Suprapubic skin (tissue), 4 donors: ENCODE data around the gene MEF2C. TPM values are rescaled to one million over a fixed set of nuclear protein-coding genes. Genes with fewer than 3 reads are reported as not detected.

Source experiments
- DNase-seq, 2 donors: peaks; one replicate each; pipeline ENCODE4 v3.0.0-alpha.2; 2019; ENCODE audit warnings: low spot score in 2 of 2
- H3K27ac ChIP-seq: fragments of 200-600 bp; sonication (generic); one replicate; pipeline ENCODE4 v1.5.1; 2019
- H3K27me3 ChIP-seq: fragments of 200-600 bp; sonication (generic); one replicate; pipeline ENCODE4 v1.5.1; 2019
- H3K36me3 ChIP-seq: fragments of 200-600 bp; sonication (generic); one replicate; pipeline ENCODE4 v1.5.1; 2019
- H3K4me1 ChIP-seq: fragments of 200-600 bp; sonication (generic); one replicate; pipeline ENCODE4 v1.5.1; 2019
- H3K4me3 ChIP-seq: fragments of 200-600 bp; sonication (generic); one replicate; pipeline ENCODE4 v1.5.1; 2019; ENCODE audit warnings: mild to moderate bottlenecking
- H3K9me3 ChIP-seq: fragments of 200-600 bp; sonication (generic); one replicate; pipeline ENCODE4 v1.5.1; 2019
- EP300 ChIP-seq: sonication (generic); formaldehyde crosslinking; IDR thresholded peaks from one replicate; pipeline ENCODE4 v1.6.1; 2017; ENCODE audit warnings: antibody characterized with exemption
- POLR2A ChIP-seq, 2 donors: fragments of 450-650 bp; IDR thresholded peaks; one replicate each; pipeline ENCODE4 v1.6.1; 2017; ENCODE audit warnings: antibody characterized with exemption in 2 of 2, mild to moderate bottlenecking in 2 of 2, moderate library complexity in 2 of 2
- POLR2AphosphoS5 ChIP-seq, 3 donors: sonication (generic); formaldehyde crosslinking; IDR thresholded peaks; one replicate each; pipeline ENCODE4 v1.6.1; 2017; ENCODE audit warnings: antibody characterized with exemption in 3 of 3
- WGBS: methylation state at CpG from one replicate; pipeline ENCODE4 v1.1.5; 2018; 5-methylcytosine and 5-hydroxymethylcytosine counted together
- total RNA-seq, 4 donors: library from RNA; depleted of rRNA; stranded (reverse); fragments of >200 nt; gene quantifications; one replicate each; pipeline ENCODE4 v1.1.0, GENCODE V29; 2016
- TF ChIP-seq, protein P1 (sequence below), 2 donors: fragments of 200-600 bp in 1 of 2; fragments of 450-650 bp in 1 of 2; sonication (generic) in 1 of 2; IDR thresholded peaks; one replicate each; pipeline ENCODE4 v1.5.1; 2016 to 2019; ENCODE audit warnings: antibody characterized with exemption in 2 of 2, mild to moderate bottlenecking in 1 of 2, moderate library complexity in 1 of 2

The MEF2C gene
- total RNA-seq, 4 donors from 2014 or later = 5.9 to 15.9 (median 10.1) TPM

DNA sequence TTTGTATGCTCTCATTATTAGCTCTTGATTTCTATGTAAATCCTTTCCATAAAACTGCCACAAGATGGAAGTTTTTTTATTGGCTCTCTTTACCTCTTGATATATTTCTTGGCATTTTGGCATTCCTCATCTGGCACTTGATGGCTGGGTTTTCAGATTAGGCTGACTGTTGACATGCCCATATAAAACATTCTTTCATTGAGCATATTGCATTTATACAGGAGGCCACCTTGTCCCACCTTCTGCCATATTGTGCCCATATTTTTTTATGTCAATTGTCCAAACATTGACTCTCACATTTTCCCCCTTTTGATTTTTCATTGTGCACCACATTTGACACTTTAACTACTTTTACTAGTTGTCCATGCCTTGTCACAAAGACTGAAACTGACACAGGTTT is 182.9 kb downstream of the MEF2C start:
- Histone ChIP-seq H3K27ac (no peak overlapping the region), H3K36me3 (no peaks in the 10 kb centered on the region), H3K4me3 (no peak overlapping the region), H3K4me1 (no peaks in the 10 kb centered on the region), H3K9me3 (no peaks in the 10 kb centered on the region), H3K27me3 (peaks cover 67% of the 10 kb centered on the region)
- TF ChIP-seq POLR2A (IDR thresholded peaks at IDR 0.05) = no peak
- DNase-seq = no peak

DNA sequence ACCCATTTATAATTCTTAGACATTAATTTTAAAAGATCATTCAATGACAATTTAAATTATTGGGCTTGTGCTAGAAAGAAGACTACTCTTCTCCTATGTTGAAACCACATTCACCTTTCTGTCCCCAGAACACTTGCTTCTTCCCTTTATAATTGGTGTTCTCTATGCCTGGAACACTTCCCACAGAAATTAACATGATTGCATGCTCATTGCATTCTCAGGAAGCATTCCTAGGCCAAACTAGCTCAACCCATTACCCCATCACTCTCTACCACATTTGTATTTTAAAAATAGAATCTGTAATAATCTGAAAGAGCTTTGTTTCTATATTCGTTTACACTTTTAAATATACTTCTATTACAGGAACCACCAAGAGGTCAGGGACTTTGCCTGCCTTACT is 184.7 kb downstream of the MEF2C start:
- peaks cover 84% of the 10 kb centered on the region for H3K27me3 ChIP-seq

DNA sequence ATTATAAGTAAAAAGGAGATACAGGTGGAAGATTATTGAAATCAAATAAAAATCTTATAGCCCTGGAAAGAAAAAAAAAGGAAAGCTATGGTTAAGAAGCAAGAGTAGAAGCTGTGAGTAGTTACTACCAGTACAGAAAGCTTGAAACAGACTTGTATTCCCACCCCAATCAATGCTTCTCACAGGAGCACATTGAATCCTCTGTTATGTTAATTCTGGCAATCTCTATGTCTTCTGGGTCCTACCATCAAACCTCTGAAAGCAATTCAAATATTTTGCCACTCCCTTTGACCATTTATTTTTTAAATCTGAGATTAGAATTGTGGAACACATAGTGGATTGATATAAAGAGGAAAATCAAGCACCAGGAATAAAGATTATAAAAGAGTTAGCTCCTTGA is 186.5 kb downstream of the MEF2C start:
- Histone ChIP-seq H3K9me3 (no peaks in the 10 kb centered on the region), H3K4me3 (no peak overlapping the region), H3K4me1 (peaks cover 19% of the 10 kb centered on the region), H3K36me3 (no peaks in the 10 kb centered on the region), H3K27me3 (peaks cover 94% of the 10 kb centered on the region), H3K27ac (no peak overlapping the region)
- no peak for DNase-seq
- TF ChIP-seq POLR2A (IDR thresholded peaks at IDR 0.05) = no peak
- TF ChIP-seq POLR2AphosphoS5 (IDR thresholded peaks at IDR 0.05) = no peak
- TF ChIP-seq EP300 = no peak
- TF ChIP-seq, protein P1, sequence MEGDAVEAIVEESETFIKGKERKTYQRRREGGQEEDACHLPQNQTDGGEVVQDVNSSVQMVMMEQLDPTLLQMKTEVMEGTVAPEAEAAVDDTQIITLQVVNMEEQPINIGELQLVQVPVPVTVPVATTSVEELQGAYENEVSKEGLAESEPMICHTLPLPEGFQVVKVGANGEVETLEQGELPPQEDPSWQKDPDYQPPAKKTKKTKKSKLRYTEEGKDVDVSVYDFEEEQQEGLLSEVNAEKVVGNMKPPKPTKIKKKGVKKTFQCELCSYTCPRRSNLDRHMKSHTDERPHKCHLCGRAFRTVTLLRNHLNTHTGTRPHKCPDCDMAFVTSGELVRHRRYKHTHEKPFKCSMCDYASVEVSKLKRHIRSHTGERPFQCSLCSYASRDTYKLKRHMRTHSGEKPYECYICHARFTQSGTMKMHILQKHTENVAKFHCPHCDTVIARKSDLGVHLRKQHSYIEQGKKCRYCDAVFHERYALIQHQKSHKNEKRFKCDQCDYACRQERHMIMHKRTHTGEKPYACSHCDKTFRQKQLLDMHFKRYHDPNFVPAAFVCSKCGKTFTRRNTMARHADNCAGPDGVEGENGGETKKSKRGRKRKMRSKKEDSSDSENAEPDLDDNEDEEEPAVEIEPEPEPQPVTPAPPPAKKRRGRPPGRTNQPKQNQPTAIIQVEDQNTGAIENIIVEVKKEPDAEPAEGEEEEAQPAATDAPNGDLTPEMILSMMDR (IDR thresholded peaks at IDR 0.05) = no peak

More for the DNA sequence above, 184.7 kb downstream of the MEF2C start:
- DNase-seq = no peak
- WGBS = 74% methylated on average over 1 of the region's 1 CpG
- Histone ChIP-seq H3K27ac (no peak overlapping the region), H3K4me1 (peaks cover under 1% of the 10 kb centered on the region), H3K4me3 (no peak overlapping the region), H3K36me3 (no peaks in the 10 kb centered on the region), H3K9me3 (no peaks in the 10 kb centered on the region)
- TF ChIP-seq POLR2A (IDR thresholded peaks at IDR 0.05) (no peak), POLR2AphosphoS5 (IDR thresholded peaks at IDR 0.05) (no peak), EP300 (no peak)
- TF ChIP-seq, protein P1 (IDR thresholded peaks at IDR 0.05) = no peak

DNA sequence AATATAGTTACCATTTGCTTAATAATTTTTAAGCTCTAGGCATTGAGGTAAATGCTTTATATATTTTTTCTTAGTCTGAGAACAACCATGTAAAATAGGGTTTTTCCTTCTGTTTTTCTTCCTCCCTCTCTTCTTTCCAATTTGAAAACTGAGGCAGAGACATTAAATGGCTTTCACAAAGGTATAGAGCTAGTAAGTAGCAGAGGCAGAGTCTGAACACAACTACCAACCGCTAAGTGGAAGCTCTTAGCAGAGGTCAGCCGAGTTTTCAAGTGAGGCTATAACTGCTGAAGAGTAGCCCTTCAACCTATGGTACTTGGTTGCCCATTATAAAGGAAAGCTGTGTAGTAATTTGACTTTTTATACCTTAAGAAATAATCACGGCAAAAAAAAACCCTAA is 187.1 kb downstream of the MEF2C start:
- peaks cover 94% of the 10 kb centered on the region for H3K27me3 ChIP-seq
- no peaks in the 10 kb centered on the region for H3K9me3 ChIP-seq
- no peak overlapping the region for H3K27ac ChIP-seq
- H3K4me3 ChIP-seq = no peak overlapping the region
- no peak for DNase-seq
- no peaks in the 10 kb centered on the region for H3K36me3 ChIP-seq
- 21% methylated on average over 3 of the region's 3 CpGs for WGBS
- H3K4me1 ChIP-seq = peaks cover 24% of the 10 kb centered on the region
- TF ChIP-seq, protein P1 (IDR thresholded peaks at IDR 0.05) = no peak
- no peak for TF ChIP-seq POLR2AphosphoS5 (IDR thresholded peaks at IDR 0.05)
- no peak for TF ChIP-seq EP300
- TF ChIP-seq POLR2A (IDR thresholded peaks at IDR 0.05) = no peak

DNA sequence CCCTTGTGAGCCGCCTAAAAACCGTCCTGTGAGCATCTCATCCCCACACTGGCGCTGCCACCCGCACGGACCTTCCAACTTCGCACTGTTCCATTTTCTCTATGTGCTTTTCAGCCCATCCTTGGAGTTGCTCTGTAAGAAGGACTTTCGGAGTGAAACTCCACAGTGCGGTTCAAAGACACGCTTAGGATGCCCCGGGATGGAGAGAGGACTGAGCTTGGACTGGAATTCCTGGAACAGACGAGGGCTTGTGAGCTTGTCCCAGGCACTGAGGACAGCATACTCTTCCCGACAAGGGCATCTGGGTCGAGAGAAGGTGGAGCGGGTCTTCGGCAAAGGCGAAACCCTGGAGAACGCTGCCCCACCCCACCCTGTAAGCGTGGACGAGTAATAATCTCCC is 187.8 kb downstream of the MEF2C start:
- Histone ChIP-seq H3K27ac (no peak overlapping the region), H3K27me3 (peaks cover 98% of the 10 kb centered on the region), H3K36me3 (no peaks in the 10 kb centered on the region), H3K4me3 (no peak overlapping the region), H3K4me1 (peaks cover 30% of the 10 kb centered on the region), H3K9me3 (no peaks in the 10 kb centered on the region)
- no peak for TF ChIP-seq POLR2A (IDR thresholded peaks at IDR 0.05)
- no peak for TF ChIP-seq EP300
- TF ChIP-seq, protein P1 (IDR thresholded peaks at IDR 0.05) = no peak
- no peak for TF ChIP-seq POLR2AphosphoS5 (IDR thresholded peaks at IDR 0.05)
- DNase-seq = no peak
- 12% methylated on average over 19 of the region's 19 CpGs for WGBS

DNA sequence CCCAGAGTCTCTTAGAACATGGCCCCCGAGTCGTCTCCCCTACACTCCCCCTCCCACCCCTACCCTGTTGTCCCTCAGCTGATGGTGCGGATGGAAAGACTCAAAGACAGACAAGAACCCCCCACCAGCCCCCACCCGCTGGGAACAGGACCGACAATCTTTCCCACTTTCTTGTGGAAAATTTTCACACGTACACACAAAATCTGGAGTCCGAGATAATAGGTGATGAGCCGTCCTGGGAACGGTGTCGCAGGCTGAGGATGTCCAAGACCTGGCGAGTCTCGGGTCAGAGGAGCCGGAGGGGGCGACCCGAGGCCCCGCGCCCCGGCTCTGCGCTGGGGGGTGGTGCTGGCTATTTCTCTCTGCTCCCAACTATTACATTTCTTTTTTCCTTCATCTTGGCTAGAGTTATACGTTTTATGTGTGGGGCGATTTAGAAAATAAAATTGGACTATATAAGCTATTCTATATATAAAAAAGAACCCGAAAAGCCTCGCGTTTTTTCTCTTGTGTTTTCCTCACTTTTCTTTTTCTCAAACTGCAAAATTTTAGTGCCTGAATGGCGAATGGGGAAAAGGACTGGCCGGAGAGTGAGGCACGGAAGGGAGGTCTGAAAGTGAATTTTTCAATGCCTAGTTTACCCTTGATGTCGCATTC is 188.8 kb downstream of the MEF2C start:
- H3K4me3 ChIP-seq = no peak overlapping the region
- no peak overlapping the region for H3K27ac ChIP-seq
- H3K4me1 ChIP-seq = peaks cover 41% of the 10 kb centered on the region
- TF ChIP-seq POLR2AphosphoS5 (IDR thresholded peaks at IDR 0.05) (no peak), POLR2A (IDR thresholded peaks at IDR 0.05) (no peak), EP300 (no peak)
- TF ChIP-seq, protein P1 (IDR thresholded peaks at IDR 0.05) = no peak
- WGBS = 13% methylated on average over 26 of the region's 28 CpGs
- no peaks in the 10 kb centered on the region for H3K9me3 ChIP-seq
- H3K27me3 ChIP-seq = peaks cover 100% of the 10 kb centered on the region
- DNase-seq = no peak
- H3K36me3 ChIP-seq = no peaks in the 10 kb centered on the region
